DMS53 treated with DMSO at 0.1 percent for 48 hours (cell line): ENCODE data around the gene BCL6B.
"Not testable (repeated sequence)": the region's sequence is repeated elsewhere in the genome, so short reads cannot be mapped to it uniquely, and the experiment has no call there.

Experiments used
- DNase-seq: peaks from one replicate; lab custom pipeline; 2025; ENCODE audit not compliant: unreplicated experiment; lab: John Stamatoyannopoulos, UW

Gene BCL6B

DNA sequence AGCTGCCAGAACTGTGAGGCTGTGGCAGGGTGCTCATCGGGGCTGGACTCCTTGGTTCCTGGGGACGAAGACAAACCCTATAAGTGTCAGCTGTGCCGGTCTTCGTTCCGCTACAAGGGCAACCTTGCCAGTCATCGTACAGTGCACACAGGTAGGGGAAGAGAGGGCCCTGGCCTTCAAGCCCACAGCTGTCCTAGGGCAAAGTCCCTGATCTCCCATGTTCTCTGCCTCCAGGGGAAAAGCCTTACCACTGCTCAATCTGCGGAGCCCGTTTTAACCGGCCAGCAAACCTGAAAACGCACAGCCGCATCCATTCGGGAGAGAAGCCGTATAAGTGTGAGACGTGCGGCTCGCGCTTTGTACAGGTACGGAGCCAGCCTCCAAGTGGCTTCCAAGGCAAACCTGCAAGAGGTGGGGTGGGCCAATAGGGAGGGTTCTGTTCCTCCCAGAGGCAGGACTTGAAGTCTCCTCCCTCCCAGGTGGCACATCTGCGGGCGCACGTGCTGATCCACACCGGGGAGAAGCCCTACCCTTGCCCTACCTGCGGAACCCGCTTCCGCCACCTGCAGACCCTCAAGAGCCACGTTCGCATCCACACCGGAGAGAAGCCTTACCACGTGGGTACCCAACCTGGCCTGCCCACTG, 3.7 kb downstream of the BCL6B start:
- DNase-seq = no peak

DNA sequence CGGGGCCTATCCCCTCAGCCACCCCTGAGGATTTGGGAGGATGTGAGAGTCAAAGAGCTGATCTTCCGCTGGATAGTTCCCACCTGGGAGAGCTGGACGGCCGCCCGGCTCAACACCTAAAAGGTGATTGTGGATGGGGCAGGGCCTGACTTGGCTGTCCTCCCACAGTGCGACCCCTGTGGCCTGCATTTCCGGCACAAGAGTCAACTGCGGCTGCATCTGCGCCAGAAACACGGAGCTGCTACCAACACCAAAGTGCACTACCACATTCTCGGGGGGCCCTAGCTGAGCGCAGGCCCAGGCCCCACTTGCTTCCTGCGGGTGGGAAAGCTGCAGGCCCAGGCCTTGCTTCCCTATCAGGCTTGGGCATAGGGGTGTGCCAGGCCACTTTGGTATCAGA, 4.5 kb downstream of the BCL6B start:
- DNase-seq = no peak

DNA sequence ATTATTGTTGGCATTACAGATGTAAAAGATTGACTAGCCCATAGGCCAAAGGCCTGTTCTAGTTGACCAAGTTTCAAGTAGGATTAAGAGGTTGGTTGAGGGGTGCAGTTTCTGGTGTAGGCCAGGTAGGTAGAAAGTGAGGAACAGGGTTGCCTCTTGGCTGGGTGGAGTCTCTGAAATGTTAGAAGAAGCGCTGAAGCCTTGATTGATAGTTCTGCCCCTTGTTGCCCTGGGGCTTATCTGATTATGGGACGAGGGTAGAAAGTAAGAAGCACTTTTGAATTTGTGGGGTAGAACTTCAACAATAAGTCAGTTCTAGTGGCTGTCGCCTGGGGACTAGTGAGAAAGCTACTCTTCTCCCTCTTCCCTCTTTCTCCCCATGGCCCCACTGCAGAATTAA, 6.2 kb downstream of the BCL6B start:
- no peak for DNase-seq

DNA sequence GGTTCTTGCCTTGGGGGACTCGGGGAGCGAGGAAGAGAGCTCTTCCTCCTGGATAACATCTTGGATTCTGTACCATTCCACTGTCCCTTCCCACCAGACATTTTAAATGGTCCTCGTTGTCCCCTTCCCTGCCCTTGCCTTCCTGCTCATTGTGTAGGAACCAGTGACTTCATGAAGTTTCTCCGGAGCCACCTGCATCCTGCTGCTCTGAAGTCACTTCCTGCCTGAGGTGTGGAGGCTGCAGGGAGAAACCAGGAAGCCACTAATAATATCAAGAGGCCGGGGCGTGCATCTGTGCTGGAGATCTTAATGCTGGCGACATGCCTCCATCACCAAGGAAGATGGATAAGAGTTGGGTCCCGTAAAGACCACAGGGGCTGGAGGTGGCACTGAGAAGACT, 6.8 kb downstream of the BCL6B start:
- DNase-seq = peak; percentile 4

DNA sequence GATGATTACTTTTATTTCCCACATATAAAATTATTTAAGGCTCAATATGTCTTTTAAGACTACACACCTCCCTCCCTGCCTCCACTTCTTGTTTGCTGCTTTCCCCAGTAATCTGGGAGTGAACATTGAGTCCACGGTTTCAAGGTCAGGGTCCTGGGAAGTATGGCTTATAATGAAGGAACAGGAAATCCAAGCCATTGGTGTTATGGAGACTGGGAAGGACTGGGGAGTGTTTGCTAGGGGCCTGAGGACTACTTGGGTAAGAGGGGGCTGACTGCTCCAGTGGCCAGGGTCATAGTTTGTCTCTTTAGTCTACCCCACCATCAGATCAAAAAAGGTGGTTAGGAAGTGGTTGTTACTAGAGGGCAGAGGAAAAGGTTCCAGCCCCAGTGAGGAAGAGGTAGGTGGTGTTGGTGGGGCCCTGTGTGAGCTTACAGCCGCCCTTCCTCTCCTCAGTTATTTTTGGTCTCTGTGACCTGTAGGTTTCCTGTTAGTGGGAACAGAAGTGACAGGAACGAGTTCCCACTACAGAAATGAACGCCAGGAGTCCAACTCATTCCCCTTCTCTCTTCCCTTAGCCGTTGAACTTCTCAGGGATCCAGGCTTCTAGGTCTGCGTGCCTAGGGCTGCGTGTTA, 12.2 kb downstream of the BCL6B start:
- DNase-seq = no peak

DNA sequence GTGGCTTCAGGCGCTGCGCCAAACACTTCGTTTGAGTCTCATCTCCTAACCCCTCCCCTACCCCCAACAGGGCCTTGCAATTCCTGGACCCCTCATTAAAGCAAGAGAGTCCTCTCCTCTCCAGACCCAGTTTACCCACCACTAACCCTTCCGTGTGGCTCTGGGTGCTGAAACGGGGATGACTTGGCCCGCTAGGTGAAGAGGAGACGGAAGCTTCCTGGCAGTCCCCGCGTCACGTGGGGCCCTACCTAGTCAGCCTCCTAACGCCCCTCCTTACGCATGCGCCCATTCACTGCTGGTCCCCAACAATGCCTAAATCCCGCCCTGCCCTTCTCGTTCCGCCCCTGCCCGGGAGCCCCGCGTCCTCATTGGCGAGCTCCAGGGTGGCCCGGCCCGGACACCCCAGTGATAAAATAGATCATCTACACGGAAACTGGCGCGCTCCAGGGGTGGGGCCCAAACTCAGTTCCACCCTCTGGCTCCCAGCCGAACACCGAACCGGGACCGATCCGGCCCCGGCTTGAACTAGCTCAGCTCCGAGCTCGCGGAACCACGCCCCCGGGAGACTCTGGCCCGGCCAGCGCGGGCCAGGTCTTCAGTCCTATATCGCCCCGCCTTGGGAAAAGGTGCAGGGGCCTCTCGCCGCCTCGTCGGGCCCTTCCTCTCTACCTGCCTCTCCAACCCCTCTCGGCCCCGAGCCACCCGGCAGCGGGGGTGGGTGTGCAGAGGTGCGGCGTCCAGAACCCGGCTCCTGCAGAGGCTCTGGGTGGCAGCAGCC, 12.9 kb downstream of the BCL6B start, which contains the start of gene SLC16A13:
TSS of gene SLC16A13 (plus strand) at position 425 of the 778 bp plus-strand sequence. CDS start 368 bp downstream, outside the sequence.
- peak; percentile 98 for DNase-seq

DNA sequence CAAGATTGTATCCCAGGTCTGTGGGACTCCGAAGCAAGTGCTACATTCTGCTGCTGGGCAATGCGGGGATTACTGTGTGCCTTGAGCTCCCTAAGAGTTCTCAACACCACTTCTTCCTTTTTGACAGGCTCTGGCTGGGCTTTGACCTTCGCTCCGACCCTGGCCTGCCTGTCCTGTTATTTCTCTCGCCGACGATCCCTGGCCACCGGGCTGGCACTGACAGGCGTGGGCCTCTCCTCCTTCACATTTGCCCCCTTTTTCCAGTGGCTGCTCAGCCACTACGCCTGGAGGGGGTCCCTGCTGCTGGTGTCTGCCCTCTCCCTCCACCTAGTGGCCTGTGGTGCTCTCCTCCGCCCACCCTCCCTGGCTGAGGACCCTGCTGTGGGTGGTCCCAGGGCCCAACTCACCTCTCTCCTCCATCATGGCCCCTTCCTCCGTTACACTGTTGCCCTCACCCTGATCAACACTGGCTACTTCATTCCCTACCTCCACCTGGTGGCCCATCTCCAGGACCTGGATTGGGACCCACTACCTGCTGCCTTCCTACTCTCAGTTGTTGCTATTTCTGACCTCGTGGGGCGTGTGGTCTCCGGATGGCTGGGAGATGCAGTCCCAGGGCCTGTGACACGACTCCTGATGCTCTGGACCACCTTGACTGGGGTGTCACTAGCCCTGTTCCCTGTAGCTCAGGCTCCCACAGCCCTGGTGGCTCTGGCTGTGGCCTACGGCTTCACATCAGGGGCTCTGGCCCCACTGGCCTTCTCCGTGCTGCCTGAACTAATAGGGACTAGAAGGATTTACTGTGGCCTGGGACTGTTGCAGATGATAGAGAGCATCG, 15.4 kb downstream of the BCL6B start:
- DNase-seq = no peak

DNA sequence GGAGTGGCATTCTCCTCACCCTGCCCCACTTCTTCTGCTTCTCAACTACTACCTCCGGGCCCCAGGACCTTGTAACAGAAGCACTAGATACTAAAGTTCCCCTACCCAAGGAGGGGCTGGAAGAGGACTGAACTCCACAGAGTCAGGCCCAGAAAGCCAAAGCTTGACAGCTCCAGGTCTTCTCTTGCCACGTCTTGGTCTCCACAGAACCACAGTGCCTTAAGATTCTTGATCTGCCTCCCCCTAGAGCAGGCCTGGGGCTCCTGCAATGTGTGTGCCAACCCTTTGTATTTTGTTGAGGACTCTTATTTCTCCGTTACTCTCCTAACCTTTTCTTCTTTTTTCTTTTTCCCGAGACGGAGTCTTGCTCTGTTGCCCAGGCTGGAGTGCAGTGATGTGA, 17.0 kb downstream of the BCL6B start:
- DNase-seq = no peak

DNA sequence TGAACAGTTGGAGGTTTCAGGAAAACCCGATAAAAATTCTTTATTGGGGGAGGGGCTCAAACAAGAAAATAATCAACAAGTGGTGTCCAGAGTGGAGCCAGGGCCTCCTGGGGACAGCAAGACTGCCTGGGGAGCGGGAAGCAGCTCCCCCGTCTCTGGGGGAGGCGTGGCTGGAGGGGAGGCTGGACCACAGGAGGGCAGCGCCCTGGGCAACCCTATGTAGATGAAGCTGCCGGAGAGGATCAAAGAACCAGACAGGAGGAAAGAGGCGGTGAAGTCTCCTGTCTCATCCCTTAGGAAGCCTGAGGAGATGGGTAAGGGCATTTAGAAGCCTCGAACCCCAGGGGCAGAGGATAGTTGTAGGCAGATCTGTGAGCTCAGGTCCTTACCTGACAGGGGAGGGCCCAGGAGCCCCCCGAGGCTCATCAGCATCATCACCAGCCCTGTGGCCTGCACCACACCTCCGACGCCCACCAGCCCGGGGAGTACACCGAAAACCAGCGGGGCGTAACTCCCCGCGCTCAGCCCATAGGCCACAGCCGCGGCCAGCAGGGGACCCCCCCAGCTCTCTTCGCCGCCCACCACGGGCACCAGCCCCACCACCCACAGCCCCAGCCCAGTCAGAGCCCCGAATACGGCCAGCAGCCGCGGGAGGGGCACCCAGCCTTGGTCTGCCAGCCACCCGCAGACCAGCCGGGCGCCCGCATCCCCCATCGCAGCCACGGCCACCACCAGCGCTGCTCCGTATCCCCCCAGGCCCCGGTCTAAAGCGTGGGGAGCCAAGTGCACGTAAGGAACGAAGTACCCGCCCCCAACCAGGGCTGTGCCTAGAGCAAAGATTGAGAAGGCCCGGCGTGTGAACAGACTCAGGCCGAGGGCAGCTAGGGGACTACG, 19.0 kb downstream of the BCL6B start:
- no peak for DNase-seq

DNA sequence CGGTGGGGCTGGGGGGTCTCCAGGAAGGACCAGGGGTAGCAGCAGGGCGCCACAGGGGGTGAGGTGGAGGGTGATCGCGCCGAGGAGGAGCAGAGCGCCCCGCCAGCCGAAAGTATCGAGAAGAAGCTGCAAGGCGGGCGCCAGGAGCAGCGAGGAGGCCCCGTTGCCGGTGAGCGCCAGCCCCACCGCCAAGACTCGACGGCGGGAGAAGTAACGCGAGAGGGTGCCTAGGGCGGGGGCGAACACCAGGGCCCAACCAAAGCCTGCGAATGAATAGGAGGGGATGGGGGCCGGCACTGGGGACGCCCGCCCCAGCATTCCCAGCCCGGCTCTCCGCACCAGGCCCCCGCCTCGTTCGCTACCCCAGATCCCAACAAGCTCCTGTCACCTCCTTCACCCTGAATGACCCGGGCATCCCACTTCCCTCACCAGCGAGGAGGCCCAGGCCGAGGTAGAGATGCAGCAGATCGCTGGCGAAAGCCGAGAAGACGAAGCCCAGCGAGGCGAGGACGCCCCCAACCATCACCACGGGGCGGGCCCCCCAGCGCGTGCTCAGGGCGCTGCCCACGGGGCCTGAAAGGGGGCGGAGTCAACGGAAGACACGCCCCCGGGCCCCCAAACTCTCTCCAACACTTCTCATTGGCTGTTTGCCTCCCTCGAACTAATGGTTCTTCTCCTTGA, 19.8 kb downstream of the BCL6B start:
- DNase-seq = no peak

DNA sequence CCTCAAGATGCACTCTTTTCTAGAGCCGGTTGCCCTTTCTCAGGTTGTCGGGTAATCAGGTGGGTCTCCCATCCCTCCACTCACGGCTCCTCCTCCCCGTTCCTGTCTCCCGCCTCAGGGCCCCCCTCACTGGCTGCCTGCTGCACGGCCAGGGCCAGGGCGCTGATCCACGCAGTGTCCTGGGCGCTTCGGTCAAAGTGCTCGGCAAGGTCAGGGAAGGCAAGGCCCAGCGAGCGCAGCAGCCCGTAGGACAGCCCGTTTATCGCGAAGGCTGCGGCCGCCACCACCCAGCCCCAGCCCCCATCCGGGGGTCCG, 20.3 kb downstream of the BCL6B start:
- no peak for DNase-seq

DNA sequence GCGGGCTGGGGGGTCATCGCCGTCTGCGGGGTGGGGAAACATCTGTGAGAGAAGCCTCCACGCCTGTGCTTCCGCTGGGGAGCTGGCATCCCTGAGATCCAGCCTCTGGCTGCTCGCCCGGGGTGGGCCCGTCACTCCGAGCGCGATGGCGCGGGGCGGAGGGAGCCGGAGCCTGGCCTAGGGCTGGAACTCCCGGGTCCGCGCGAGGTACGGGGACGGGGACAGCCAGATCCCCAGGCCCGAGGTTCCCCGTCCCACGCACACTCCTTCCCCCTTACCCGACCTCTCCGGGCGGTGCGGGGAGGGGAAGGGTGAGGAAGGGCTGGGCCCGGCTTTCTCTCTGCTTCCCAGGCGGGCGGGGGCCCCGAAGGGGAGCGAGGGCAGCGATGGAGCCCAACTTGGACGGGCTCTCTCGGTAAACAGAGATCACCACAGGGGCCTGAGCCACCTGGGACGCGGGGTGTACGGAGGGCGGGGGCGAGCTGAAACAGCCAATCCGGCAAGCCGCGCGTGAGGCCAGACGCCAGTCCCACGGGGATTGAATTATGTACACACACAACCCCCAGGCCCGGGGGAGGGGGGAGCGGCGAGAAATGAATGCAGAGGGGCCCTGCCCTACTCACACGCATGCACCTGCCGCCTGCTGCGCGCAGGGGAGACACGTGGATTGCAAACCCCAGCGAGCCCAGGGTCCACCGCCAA, 20.8 kb downstream of the BCL6B start, which contains the start of gene SLC16A11:
TSS of gene SLC16A11 (minus strand) at position 596 of the 702 bp plus-strand sequence. CDS start at position 17, 579 bp downstream.
- peak; percentile 39 for DNase-seq

DNA sequence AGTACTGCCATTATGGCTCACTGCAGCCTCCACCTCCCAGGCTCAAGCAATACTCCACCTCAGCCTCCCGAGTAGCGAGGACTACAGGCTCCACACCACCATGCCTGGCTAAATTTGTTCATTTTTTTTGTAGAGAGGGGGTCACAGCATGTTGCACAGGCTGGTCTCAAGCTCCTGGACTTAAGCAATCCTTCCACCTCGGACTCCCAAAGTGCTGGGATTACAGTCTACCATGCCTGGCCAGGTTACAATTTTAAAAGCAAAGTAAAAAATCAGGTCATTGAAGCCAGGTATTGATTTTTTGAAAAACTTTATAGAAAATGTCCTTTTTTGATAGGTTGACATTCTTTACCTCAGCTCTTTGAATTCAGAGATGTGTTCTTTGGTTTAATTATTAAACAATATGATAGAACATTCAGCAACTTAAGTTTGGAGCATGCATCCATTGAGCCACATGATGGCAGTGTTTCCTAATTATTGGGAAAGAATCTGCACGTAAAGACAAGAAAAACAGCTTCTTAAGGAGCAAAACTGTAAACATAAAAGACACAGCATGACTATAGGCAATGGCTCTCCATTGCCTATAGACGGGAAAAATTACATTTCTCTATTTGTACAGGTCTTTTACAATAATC, 22.8 kb downstream of the BCL6B start:
- DNase-seq = peak; percentile 84

DNA sequence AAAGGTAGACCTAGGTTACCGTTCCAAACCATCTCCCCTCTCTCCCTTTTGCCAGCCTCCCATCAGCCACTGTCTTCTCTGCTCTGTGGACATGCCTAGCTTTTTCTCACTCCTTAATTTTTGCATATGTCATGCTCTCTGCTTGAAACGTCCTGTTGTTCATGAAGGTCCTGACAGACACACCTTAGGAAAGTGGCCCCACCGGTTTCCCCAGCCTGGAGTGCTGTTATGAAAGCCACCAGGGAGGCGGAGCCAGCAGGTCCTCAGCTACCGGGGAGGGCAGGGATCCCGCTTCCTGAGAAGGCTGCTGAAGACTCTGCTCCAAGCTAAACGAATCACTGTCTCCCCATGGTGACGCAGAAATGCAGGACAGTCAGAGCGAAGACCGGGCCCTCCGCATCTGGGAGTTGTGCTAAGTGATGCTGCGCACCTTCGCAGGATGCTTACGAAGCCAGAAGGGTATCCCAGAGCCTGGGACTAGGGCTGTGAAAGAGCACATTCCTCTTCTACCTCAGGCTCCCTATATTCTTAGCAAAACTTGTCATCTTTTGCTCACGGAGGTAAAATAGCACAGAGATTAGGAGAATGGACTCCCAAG, 23.4 kb downstream of the BCL6B start:
- DNase-seq = peak; percentile 88

DNA sequence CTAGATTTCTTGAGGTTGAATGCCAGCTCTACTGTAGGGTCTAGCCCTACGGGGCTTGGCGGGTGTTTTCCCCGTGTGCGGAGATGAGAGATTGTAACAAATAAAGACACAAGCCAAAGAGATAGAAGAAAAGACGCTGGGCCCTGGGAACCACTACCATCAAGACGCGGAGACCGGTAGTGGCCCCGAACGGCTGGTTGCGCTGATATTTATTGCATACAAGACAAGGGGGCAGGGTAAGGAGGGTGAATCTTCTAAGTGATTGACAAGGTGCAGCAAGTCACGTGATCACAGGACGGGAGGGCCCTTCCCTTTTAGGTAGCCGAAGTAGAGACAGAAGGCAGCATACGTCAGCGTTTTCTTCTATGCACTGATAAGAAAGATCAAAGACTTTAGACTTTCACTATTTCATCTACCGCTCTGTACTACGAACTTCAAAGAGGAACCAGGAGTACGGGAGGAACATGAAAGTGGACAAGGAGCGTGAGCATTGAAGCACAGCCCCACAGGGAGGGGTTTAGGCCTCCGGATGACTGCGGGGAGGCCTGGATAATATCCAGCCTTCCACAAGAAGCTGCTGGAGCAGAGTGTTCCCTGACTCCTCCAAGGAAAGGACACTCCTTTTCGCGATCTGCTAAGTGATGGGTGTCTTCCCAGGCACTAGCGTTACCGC, 24.0 kb downstream of the BCL6B start:
- DNase-seq = peak; percentile 46

DNA sequence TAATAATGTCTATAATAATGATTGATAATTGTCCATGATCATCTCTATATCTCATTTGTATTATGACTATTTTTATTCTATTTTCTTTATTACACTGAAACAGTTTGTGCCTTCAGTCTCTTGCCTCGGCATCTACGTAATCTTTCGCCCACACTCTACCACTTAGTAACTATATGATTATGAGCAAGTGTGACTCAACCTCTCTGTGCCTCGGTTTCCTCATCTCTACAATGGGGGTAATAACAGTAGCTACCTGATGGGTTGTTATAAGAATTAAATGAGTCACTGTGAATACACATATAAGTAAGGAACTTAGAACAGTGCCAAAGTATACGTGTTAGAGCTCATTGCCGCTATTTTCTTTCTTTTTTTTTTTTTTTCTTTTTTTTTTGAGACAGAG, 24.7 kb downstream of the BCL6B start:
- DNase-seq = no peak

DNA sequence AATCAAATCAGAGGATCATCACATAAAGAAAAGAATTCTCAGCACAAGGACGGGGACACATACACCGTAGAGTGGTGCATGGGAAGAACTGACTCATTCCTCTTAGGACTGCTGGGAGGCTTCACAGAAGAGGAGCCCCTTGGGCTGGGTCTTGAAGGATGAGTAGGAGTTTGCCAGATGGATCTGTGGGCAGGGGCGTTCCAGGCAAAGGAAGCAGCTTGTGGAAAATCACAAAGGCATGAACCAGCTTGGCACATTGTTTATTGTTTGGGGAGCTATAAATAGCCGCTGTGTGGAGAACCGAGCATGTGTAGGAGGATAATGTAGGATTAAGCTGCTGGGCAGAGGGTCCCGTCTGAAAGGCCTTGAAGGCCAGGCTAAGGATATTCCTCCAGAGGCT, 26.1 kb downstream of the BCL6B start:
- DNase-seq = no peak

DNA sequence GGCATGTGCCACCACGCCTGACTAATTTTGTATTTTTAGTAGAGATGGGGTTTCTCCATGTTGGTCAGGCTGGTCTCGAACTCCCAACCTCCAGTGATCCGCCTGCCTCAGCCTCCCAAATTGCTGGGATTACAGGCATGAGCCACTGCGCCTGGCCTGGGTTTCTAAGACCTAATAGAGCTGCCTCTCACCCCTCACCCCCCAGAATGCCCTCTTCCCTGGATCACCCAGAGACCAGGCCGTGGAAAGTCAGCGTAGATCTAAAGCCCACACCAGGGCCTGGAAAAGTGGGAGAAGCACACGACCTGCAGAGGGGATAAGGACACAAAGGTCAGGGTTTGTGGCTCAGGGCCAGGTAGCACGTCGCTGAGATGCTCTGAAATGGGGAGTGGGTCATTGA, 27.7 kb downstream of the BCL6B start:
- DNase-seq = not testable (repeated sequence)
